Upper lobe of left lung (tissue), 6 donors: ENCODE results near the gene RPL37A. TPM values are rescaled to one million over a fixed set of nuclear protein-coding genes. Genes with fewer than 3 reads are reported as not detected.

Experiments used
- ATAC-seq, 2 donors: fragments of 200-7000 bp; cut with Tn5 transposase; one replicate each; pipeline ENCODE4 v1.9.1; 2022; ENCODE audit warnings: mild to moderate bottlenecking in 2 of 2, moderate library complexity in 2 of 2; ENCODE audit not compliant: low FRiP score in 2 of 2
- DNase-seq, 2 donors: peaks; one replicate each; pipeline ENCODE4 v3.0.0-alpha.2; 2019 to 2020
- H3K27ac ChIP-seq, 4 donors: fragments of 200-600 bp; sonication (generic); one replicate each; pipeline ENCODE4 v1.5.1; 2016 to 2019
- H3K27me3 ChIP-seq, 4 donors: fragments of 200-600 bp; sonication (generic); one replicate each; pipeline ENCODE4 v1.5.1; 2017 to 2019
- H3K36me3 ChIP-seq, 4 donors: fragments of 200-600 bp; sonication (generic); one replicate each; pipeline ENCODE4 v1.5.1; 2016 to 2019
- H3K4me1 ChIP-seq, 4 donors: fragments of 200-600 bp; sonication (generic); one replicate each; pipeline ENCODE4 v1.5.1; 2018 to 2019
- H3K4me3 ChIP-seq, 4 donors: fragments of 200-600 bp; sonication (generic); one replicate each; pipeline ENCODE4 v1.5.1; 2017 to 2019; ENCODE audit warnings: mild to moderate bottlenecking in 2 of 4, moderate library complexity in 1 of 4
- H3K9me3 ChIP-seq, 4 donors: fragments of 200-600 bp; sonication (generic); one replicate each; pipeline ENCODE4 v1.5.1; 2018 to 2019
- CTCF ChIP-seq, 6 experiments: fragments of 450-650 bp in 4 of 6; fragments of 200-600 bp in 2 of 6; sonication (generic) in 2 of 6; IDR thresholded peaks; one replicate each; pipeline ENCODE4 v1.5.1; 2016 to 2019; ENCODE audit warnings: antibody characterized with exemption in 6 of 6
- EP300 ChIP-seq, 4 donors: sonication (generic); formaldehyde crosslinking; IDR thresholded peaks; one replicate each; pipeline ENCODE4 v1.5.1; 2017; ENCODE audit warnings: antibody characterized with exemption in 4 of 4, control low read depth in 2 of 4
- POLR2A ChIP-seq, 4 donors: fragments of 450-650 bp; IDR thresholded peaks; one replicate each; pipeline ENCODE4 v1.5.1; 2016 to 2017; ENCODE audit warnings: antibody characterized with exemption in 4 of 4, mild to moderate bottlenecking in 2 of 4
- POLR2AphosphoS5 ChIP-seq, 2 donors: sonication (generic); formaldehyde crosslinking; IDR thresholded peaks; one replicate each; pipeline ENCODE4 v1.5.1; 2017; ENCODE audit warnings: antibody characterized with exemption in 2 of 2
- WGBS, 2 donors: methylation state at CpG; one replicate each; pipeline ENCODE4 v1.1.5; 2017 to 2018; 5-methylcytosine and 5-hydroxymethylcytosine counted together
- total RNA-seq, 6 donors: library from RNA; depleted of rRNA in 4 of 6; stranded (reverse); fragments of >200 nt in 4 of 6; gene quantifications; one replicate each; pipeline versions ENCODE4 v1.1.0 to v1.2.1, GENCODE V29; 2016 to 2021
- donor health status: DM: no; HTN: no; CAD: no; lungs with moderate emphysema.
- donor health status: DM: no; HTN: yes; CAD: no; lungs with severe emphysema.

The RPL37A gene
- total RNA-seq, 6 donors from 2014 or later, result 694 to 2,232 (median 1,163) TPM

GRCh38 chr2:216551234-216552068 is 52.8 kb downstream of the RPL37A start:
- peaks cover 20 to 26% (median 20%) of the 10 kb centered on the region in 4 donors for H3K4me1 ChIP-seq

GRCh38 chr2:216553093-216553478 is 54.4 kb downstream of the RPL37A start:
- Histone ChIP-seq H3K4me1 (peaks cover 20 to 26% (median 20%) of the 10 kb centered on the region in 4 donors), H3K27ac (no peak overlapping the region), H3K27me3 (no peaks in the 10 kb centered on the region), H3K36me3 (no peaks in the 10 kb centered on the region), H3K4me3 (no peak overlapping the region), H3K9me3 (no peaks in the 10 kb centered on the region)
- 93 to 100% methylated on average over 1 of the region's 1 CpG for WGBS, 2 donors
- no peak for DNase-seq
- no peak for TF ChIP-seq POLR2AphosphoS5 (IDR thresholded peaks at IDR 0.05)
- no peak for ATAC-seq

More at GRCh38 chr2:216551234-216552068, 52.8 kb downstream of the RPL37A start:
- no peak overlapping the region for H3K4me3 ChIP-seq
- H3K27ac ChIP-seq, result no peak overlapping the region
- no peaks in the 10 kb centered on the region for H3K9me3 ChIP-seq
- no peak for DNase-seq
- 47 to 54% methylated on average over 8 of the region's 8 CpGs for WGBS, 2 donors
- ATAC-seq, result no peak
- H3K36me3 ChIP-seq, result no peaks in the 10 kb centered on the region
- no peaks in the 10 kb centered on the region for H3K27me3 ChIP-seq
- TF ChIP-seq POLR2AphosphoS5 (IDR thresholded peaks at IDR 0.05) (no peak), POLR2A (IDR thresholded peaks at IDR 0.05) (no peak), CTCF (IDR thresholded peaks at IDR 0.05) (no peak), EP300 (IDR thresholded peaks at IDR 0.05) (no peak)

Other genes starting within 250 kb of the RPL37A start
- gene MARCHF4, start 126.4 kb upstream of the RPL37A start, total RNA-seq, result under 1 TPM in 2 of 6 donors, not detected in 4; 0.06 to 0.10 TPM
- 10 to 100 TPM; 10.5 to 29.3 (median 18.3) TPM for gene SMARCAL1, start 86.4 kb upstream of the RPL37A start, total RNA-seq
- 10 to 100 TPM; 16.8 to 82.8 (median 41.9) TPM for gene IGFBP2, start 134.6 kb downstream of the RPL37A start, total RNA-seq
- gene IGFBP5, start 196.7 kb downstream of the RPL37A start, total RNA-seq, result 100 to 1,000 TPM in 3 of 6 donors, 10 to 100 TPM in 3; 41.9 to 304 (median 95.5) TPM